GM18502 (cell line): ENCODE results near the gene TMEM182.

ENCODE experiments used
- ATAC-seq: cut with Tn5 transposase; IDR thresholded peaks from one replicate; pipeline ENCODE4 v1.9.1; 2021; ENCODE audit warnings: mild to moderate bottlenecking; ENCODE audit not compliant: unreplicated experiment, poor library complexity

TMEM182 gene

DNA sequence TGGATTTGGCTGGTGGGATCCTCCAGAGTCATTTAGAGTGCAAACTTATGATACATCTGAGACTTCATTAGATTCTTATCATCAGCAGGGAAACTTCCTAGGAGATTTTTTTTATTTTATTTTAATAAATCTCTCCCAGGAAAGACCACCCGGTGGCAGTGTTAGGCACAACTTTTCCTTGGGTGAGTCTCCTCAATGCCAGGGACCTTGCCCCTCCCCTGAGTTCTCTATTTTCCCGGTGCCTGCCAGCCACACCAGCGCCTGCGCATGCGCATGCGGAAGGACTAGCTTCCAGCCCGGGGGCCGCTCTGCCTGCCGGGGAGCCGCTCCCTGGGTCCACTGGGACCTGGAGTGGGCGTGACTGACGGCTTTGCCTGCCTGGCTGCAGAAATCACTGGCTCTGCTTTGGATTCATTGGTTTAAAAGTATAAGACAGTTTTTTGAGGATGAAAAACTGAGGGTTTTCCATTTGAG, 86.6 kb downstream of the TMEM182 start:
- ATAC-seq, result no peak

DNA sequence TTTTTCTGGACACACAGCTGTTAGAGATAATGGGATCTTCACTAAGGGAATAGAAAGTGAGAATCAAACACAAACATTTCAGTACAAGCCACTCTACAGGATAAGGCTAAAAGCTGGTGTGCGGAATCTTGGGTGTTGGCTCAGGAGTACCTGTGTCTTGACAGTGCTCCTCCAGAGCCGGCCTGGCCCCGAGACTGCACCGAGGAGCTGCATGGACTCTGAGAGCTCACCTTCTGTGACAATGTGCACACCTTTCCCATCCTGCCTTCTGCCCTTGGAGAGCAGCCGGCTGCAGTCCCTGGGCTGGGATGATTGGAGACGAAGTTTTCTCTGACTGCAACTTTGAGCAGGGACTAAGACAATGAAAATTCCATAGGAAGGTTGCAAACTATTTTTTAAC, 89.1 kb downstream of the TMEM182 start:
- no peak for ATAC-seq

DNA sequence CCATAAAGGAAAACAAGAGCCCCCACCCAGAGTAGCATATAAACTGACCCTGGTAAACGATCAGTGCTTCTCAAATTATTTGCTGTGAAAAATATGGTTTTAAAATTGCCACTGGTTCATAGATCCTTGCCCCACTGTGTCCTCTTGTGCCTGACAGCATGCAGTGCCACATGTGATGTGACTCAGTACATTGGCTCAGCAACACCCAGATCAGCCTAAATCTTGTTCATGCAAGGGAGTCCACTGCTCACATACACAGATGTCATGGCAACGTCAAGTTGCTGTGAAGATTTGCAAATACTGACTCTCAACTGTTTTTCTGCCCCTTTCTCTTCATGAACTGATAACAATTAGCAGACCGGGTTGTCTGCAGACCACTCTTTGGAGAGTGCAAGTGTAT, 91.0 kb downstream of the TMEM182 start:
- ATAC-seq, result no peak
